HS-5 (cell line): ENCODE measurements around the gene NPSR1.
"Not testable (repeated sequence)": the region's sequence is repeated elsewhere in the genome, so short reads cannot be mapped to it uniquely, and the experiment has no call there.

Source experiments
- DNase-seq: peaks from one replicate; pipeline ENCODE4 v3.0.0-alpha.2; 2012; ENCODE audit warnings: low read depth

Gene NPSR1

GRCh38 chr7:34874329-34874728 lies 216.3 kb downstream of the NPSR1 start:
- DNase-seq = not testable (repeated sequence)

DNA sequence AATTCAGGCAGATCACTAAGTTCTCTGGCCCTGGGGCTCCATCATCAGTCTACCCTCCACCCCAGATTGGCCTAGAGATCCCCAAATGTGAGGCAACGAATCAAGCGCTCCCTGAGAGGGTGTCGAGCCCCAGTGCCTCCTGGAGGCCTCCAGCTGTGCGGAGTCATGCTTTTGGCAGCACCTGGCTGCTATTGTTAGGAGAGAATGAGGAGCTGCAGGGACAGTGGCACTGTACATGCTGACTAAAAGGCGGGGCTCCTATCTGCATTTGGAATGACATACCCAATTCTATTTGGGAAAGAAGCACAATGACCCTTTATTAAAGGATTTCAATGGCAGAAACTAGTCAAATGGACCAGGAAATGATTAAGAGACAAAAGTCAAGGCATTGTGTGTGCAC lies 217.5 kb downstream of the NPSR1 start:
- no peak for DNase-seq

- DNase-seq = not testable (repeated sequence)
Observed at GRCh38 chr7:34878944-34879735, 221.1 kb downstream of the NPSR1 start.

GRCh38 chr7:34879871-34880270 lies 221.9 kb downstream of the NPSR1 start:
- no peak for DNase-seq

DNA sequence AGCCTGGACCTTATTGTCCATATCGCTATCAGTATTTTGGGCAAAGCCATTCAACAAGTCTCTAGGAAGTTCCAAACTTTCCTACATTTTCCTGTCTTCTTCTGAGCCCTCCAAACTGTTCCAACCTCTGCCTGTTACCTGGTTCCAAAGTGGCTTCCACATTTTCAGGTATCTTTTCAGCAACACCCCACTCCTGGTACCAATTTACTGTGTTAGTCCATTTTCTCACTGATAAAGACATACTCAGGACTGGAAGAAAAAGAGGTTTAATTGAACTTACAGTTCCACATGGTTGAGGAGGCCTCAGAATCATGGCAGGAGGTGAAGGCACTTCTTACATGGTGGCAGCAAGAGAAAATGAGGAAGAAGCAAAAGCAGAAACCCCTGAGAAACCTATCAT lies 225.8 kb downstream of the NPSR1 start:
- DNase-seq = not testable (repeated sequence)

DNA sequence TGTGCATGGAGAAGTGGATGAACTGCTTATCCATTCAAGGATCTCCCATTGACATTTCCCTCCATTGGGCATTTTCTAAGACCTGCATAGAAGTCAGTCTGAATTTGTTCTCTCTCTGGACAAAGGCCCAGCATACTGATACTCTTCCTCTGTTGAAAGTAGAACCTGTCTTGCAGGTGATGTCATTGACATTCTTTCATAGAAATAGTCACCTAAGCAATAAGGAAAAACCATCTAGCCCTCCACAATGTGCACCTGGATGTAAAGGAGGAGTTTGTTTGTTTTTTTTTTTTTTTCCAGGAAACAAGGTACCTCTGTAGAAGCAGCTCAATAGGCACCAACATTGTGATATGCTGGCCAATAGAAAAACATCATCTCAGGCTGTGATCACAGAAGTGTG lies 228.8 kb downstream of the NPSR1 start:
- DNase-seq = no peak

GRCh38 chr7:34889951-34890350 lies 231.9 kb downstream of the NPSR1 start:
- no peak for DNase-seq

GRCh38 chr7:34895202-34895601 lies 237.2 kb downstream of the NPSR1 start:
- no peak for DNase-seq
